Erythroblast (primary cell): ENCODE results near the gene CUBN.

Experiments used
- GATA1 ChIP-seq: IDR thresholded peaks from 2 replicates; pipeline ENCODE4 v1.6.1; 2011; ENCODE audit warnings: low read depth, mild to moderate bottlenecking, control low read depth, low read length, moderate library complexity
- POLR2A ChIP-seq: IDR thresholded peaks from 2 replicates; pipeline ENCODE4 v1.6.1; 2011; ENCODE audit warnings: mild to moderate bottlenecking, low read length

DNA sequence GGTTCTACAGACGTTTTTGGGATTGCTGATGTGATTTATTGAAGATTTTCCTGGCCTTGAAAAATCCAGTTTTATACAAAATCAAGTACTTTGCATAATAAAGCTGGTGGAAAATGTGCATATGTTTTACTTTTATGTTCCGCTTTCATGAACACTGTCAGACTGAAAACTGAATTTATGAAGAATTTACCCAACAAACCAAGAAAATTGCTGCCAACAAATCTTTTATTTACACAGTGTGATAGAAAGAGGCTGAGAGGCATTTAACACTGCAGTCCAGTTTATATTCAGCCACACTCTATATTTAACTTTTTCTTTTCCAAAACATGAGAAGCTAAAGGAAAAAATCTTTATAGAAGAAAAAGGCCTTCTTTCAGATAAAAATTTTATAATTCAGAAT is 277.0 kb downstream of the CUBN start:
- no peak for TF ChIP-seq POLR2A
- no peak for TF ChIP-seq GATA1
